Loucy (cell line): ENCODE results near the gene GADL1.

Experiments
- EZH2phosphoT487 ChIP-seq: fragments of 200-600 bp; IDR thresholded peaks from 2 replicates; pipeline ENCODE4 v1.6.1; 2018; ENCODE audit warnings: antibody characterized with exemption, mild to moderate bottlenecking, moderate library complexity, borderline replicate concordance
- TF ChIP-seq, protein P1 (sequence below): fragments of 200-600 bp; sonication (generic); conservative IDR thresholded peaks from 2 replicates; pipeline ENCODE4 v1.5.1; 2014; ENCODE audit warnings: mild to moderate bottlenecking, antibody characterized with exemption, low read length

DNA sequence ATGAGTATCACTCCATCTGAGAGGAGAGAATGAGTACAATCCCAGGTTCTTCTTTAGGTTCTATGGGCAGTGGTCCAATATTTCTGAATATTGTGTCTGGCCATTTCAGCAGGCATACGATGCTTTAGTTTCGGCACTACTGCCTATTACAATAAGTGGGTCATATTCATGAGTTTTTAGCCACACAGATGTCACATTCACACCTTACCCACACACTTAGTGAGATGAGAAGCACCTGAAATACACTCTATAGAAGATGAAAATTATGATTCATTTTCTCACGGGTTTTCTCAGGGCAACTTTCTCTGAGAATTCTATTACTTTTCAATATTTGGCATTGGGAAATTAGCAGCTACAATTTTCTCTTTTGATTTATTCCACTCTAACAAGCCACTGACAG, 155.9 kb downstream of the GADL1 start:
- TF ChIP-seq, protein P1, sequence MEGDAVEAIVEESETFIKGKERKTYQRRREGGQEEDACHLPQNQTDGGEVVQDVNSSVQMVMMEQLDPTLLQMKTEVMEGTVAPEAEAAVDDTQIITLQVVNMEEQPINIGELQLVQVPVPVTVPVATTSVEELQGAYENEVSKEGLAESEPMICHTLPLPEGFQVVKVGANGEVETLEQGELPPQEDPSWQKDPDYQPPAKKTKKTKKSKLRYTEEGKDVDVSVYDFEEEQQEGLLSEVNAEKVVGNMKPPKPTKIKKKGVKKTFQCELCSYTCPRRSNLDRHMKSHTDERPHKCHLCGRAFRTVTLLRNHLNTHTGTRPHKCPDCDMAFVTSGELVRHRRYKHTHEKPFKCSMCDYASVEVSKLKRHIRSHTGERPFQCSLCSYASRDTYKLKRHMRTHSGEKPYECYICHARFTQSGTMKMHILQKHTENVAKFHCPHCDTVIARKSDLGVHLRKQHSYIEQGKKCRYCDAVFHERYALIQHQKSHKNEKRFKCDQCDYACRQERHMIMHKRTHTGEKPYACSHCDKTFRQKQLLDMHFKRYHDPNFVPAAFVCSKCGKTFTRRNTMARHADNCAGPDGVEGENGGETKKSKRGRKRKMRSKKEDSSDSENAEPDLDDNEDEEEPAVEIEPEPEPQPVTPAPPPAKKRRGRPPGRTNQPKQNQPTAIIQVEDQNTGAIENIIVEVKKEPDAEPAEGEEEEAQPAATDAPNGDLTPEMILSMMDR, result no peak
- TF ChIP-seq EZH2phosphoT487, result no peak
